ENCODE measurements around the gene NOVA2.

NOVA2 gene

GRCh38 chr19:46000491-46001246 lies 27.0 kb upstream of the NOVA2 start:
- DNase-seq, result peak; percentile 70

GRCh38 chr19:45999653-46000121 lies 26.0 kb upstream of the NOVA2 start:
- peak; percentile 33 for DNase-seq

DNA sequence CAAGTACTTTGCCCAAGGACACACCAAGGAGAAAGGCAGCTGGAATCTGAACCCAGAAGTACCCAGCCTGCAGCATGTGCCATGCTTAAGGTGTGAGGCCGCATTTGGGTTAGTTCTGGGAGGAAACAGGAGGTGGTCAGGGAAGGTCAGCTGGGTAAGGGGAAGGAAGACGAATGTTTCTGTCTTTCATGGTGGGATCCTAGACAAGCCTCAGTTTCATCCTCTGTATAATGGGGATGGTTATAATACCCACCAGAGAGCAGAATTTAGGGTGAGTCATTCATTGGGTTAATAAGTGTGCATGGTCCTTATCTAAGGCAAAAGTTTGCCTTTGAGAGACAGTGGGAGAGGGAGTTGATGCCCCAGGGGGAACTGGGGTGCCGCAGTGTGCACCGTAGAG lies 25.2 kb upstream of the NOVA2 start:
- DNase-seq, result no peak

DNA sequence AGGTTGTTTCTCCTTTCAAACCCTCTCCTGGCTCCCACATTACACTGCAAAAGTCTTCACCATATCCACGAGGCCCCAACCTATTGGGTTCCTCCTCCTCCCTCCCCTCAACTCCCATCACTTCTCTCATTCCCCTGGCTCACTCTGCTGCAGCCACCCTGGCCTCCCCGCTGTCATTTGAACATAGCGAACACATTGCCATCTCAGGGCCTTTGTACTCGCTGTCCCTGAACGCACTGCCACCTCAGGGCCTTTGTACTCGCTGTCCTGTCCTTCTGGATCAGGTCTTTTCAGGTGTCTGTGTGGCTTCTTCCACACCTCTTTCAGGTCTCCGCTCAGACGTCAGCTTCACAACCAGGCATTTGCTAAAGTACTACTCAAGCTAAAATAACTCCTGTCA lies 23.3 kb upstream of the NOVA2 start:
- DNase-seq, result no peak

- DNase-seq, result no peak
These were observed 22.2 kb upstream of the NOVA2 start for GRCh38 chr19:45995715-45996385.

- peak; percentile 100 for DNase-seq
These were observed 21.5 kb upstream of the NOVA2 start, which contains the start of gene CCDC61 for GRCh38 chr19:45994998-45995714. Gene CCDC61 (plus strand): TSS chr19:45995467. CDS start chr19:46003019, 7,552 bp downstream.

- no peak for DNase-seq
These were observed 20.9 kb upstream of the NOVA2 start for GRCh38 chr19:45994456-45994997.

- DNase-seq, result no peak
These were observed 16.6 kb upstream of the NOVA2 start for GRCh38 chr19:45990113-45990728.

DNA sequence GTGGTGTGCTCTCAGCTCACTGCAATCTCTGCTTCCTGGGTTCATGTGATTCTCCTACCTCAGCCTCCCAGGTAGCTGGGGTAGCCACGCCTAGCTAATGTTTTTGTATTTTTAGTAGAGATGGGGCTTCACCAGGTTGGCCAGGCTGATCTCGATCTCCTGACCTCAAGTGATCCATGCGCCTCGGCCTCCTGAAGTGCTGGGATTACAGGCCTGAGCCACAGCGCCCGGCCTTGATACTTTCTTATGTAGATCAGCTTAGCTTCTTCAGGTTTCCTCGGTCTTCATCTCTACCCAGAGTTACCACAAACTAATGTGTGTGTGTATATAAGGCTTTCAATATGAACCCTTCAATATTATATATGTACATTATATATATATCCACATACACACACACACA lies 11.7 kb upstream of the NOVA2 start:
- no peak for DNase-seq

- no peak for DNase-seq
These were observed 7.7 kb upstream of the NOVA2 start for GRCh38 chr19:45981350-45981749.

GRCh38 chr19:45978156-45978555 lies 4.5 kb upstream of the NOVA2 start:
- no peak for DNase-seq

DNA sequence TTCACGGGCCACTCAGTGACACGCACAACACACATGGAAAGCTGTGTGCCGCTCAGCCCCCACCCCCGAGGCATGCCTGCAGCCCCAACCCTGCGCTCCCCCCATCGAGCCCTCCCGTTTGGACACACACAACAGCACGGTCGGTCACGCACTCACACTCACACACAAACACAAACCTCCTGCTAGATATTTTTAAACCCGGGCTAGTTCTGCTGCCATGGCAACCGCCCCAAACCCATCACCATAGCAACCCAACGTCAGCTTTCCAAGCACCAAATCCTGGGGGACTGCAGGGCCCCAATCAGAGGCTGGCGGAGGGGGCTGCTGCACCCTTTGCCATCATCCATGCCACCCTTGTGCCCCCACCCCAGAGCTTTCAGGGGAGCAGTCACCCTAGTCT lies 2.5 kb upstream of the NOVA2 start:
- DNase-seq, result no peak

GRCh38 chr19:45975306-45976070 lies 1.8 kb upstream of the NOVA2 start:
- no peak for DNase-seq

DNA sequence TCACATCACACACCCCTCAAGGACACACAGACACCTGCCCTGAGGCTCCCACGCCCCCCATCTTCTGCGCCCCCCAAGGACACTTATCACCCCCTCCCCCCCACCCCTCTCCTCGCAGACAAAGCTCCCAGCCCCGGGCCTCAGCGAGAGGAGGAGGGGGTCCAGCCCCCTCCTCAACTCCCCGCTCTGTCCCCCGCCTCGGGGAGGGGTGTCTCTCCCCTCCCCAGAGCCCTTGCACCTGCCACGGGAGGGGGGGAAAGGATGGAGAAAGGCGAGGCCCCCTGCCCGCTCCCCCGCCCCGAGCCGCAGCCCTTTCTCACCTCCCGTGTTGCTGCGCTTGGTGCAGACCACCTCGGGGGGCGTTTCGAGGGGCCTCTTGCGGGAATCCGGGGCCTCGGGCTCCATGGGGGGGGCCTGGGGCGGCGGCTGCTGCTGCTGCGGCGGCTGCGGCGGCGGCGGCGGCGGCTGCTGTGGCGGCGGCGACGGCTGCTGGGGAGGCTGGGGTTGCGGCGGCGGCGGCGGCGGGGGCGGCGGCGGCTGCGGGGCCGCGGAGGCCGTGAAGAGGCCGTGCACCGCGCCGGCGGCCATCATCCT lies 621 bp downstream of the NOVA2 start:
- DNase-seq, result no peak

GRCh38 chr19:45972081-45972946 lies 1.4 kb downstream of the NOVA2 start:
- peak; percentile 39 for DNase-seq

GRCh38 chr19:45971260-45971902 lies 2.3 kb downstream of the NOVA2 start:
- DNase-seq, result no peak

DNA sequence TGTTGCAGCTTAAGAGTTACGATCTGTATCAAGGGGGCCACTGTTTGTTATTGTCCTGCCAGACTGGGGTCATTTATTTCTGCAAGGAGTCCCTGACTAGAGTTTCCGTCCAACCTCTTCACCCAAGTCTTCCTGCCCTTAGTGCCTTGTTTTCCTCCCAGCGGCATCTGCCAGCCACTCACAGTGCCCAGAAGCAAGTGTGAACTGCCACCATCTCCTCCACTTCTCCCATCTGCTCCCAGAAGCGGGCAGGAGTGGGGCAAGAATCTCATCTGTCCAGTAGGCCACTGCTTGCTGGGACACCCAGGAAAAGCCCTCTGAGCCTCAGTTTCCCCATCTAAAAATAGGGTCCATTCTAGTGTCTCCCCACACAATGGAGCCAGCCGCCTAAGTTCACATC lies 4.0 kb downstream of the NOVA2 start:
- no peak for DNase-seq

DNA sequence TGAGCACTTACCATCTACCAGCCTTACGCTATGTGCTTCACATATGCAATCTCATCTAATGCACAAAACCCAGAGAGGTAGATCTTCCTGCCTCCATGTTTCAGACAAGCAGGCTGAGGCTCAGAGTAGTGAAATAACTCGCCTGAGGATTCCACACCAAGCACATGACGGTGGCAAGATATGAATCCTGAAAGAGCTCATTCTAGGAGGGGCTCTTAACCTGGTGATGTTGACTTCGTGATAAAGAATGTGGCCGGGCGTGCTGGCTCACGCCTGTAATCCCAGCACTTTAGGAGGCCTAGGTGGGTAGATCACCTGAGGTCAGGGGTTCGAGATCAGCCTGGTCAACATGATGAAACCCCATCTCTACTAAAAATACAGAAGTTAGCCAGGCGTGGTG lies 5.0 kb downstream of the NOVA2 start:
- DNase-seq, result no peak

- DNase-seq, result no peak
These were observed 6.4 kb downstream of the NOVA2 start for GRCh38 chr19:45967246-45967645.

- DNase-seq, result no peak
These were observed 11.6 kb downstream of the NOVA2 start for GRCh38 chr19:45962021-45962420.

Data from hematopoietic multipotent progenitor cell treated with erythropoietin and hydrocortisone succinate and interleukin-3 and kit ligand, for 4 days (in vitro differentiated cells).